K562 (cell line): ENCODE measurements around the gene SLC5A6. TPM values are rescaled to one million over a fixed set of nuclear protein-coding genes. Genes with fewer than 3 reads are reported as not detected.

Experiments
- ATAC-seq: fragments of 200-7000 bp; cut with Tn5 transposase; 3 replicates; pipeline ENCODE4 v1.9.1; 2020; ENCODE audit warnings: moderate library complexity
- BruUV-seq: library from RNA; stranded (reverse); fragments of 400-500 nt; replicated peaks from 2 replicates; lab custom pipeline; 2021; lab: Mats Ljungman, UMichigan
- CTCF ChIA-PET: fragments of 300-600 bp; formaldehyde crosslinking; extraction: SDS; loops from one replicate; lab custom pipeline; 2021; ENCODE audit warnings: low intra/inter-chr PET ratio; lab: Yijun Ruan, JAX
- POLR2A ChIA-PET: fragments of 300-600, 350-650 bp; sonication (Branson Sonifier 250); formaldehyde crosslinking; extraction: SDS; loops from one replicate; lab custom pipeline; 2021; ENCODE audit warnings: antibody characterized with exemption, inconsistent platforms; lab: Yijun Ruan, JAX
- DNase-seq, 4 experiments: peaks; one replicate each; pipeline versions ENCODE4 v3.0.0 to v3.0.0-alpha.2; 2011 to 2018; ENCODE audit warnings: low spot score in 3 of 4, mixed read lengths in 3 of 4; ENCODE audit errors: extremely low read depth in 1 of 4
- FAIRE-seq: peaks from 2 replicates; lab custom pipeline; 2011; peaks lifted over from hg19 to GRCh38; lab: Jason Lieb, UNC
- H2AFZ ChIP-seq: 2 replicates; pipeline ENCODE4 v1.6.0; 2011; ENCODE audit warnings: low read depth, low read length, control low read depth, inconsistent platforms
- H3K27ac ChIP-seq: fragments of 200-600 bp; 3 replicates; pipeline ENCODE4 v1.8.0; 2011; ENCODE audit warnings: low read depth, mild to moderate bottlenecking, control low read depth, inconsistent platforms, low read length, moderate library complexity, mixed read lengths; ENCODE audit errors: extremely low read depth
- H3K27me3 ChIP-seq, 2 experiments: fragments of 300-600 bp in 1 of 2; 2 replicates in 1 of 2; 3 replicates in 1 of 2; pipeline versions ENCODE4 v1.6.0 to v1.8.0; 2011; ENCODE audit warnings: inconsistent platforms in 2 of 2, low read length in 2 of 2, mild to moderate bottlenecking in 1 of 2, mixed read lengths in 1 of 2, moderate library complexity in 1 of 2; ENCODE audit not compliant: control insufficient read depth in 2 of 2, insufficient read depth in 2 of 2
- H3K36me3 ChIP-seq: fragments of 300-600 bp; 3 replicates; pipeline ENCODE4 v1.8.0; 2011; ENCODE audit warnings: mild to moderate bottlenecking, low read length, inconsistent platforms; ENCODE audit not compliant: control insufficient read depth, insufficient read depth
- H3K4me1 ChIP-seq, 2 experiments: fragments of 200-600 bp in 1 of 2; replicated peaks in 1 of 2; 2 replicates in 1 of 2; 3 replicates in 1 of 2; pipeline versions ENCODE4 v1.5.1 to v1.8.0; 2011; ENCODE audit warnings: inconsistent platforms in 2 of 2, low read length in 2 of 2, mild to moderate bottlenecking in 1 of 2, mixed read lengths in 1 of 2, moderate library complexity in 1 of 2; ENCODE audit not compliant: control insufficient read depth in 2 of 2, insufficient read depth in 2 of 2
- H3K4me2 ChIP-seq: 2 replicates; pipeline ENCODE4 v1.6.1; 2011; ENCODE audit warnings: low read length, control low read depth, inconsistent platforms, mixed read lengths; ENCODE audit not compliant: insufficient read depth
- H3K4me3 ChIP-seq: fragments of 200-600 bp; sonication (generic), shearing (Covaris generic); 2 replicates; pipeline ENCODE4 v1.5.1; 2016; ENCODE audit warnings: control low read depth, inconsistent platforms
- H3K79me2 ChIP-seq: fragments of 200-600 bp; 3 replicates; pipeline ENCODE4 v1.8.0; 2011; ENCODE audit warnings: low read length, inconsistent platforms; ENCODE audit not compliant: control insufficient read depth, insufficient read depth
- H3K9ac ChIP-seq, 2 experiments: 2 replicates each; pipeline versions ENCODE4 v1.6.0 to v1.6.1; 2011; ENCODE audit warnings: low read depth in 2 of 2, low read length in 2 of 2, control low read depth in 1 of 2, inconsistent platforms in 1 of 2, mild to moderate bottlenecking in 1 of 2, mixed read lengths in 1 of 2; ENCODE audit not compliant: insufficient read depth in 1 of 2
- H3K9me1 ChIP-seq: one replicate; pipeline ENCODE4 v1.6.0; 2011; ENCODE audit warnings: inconsistent platforms, mild to moderate bottlenecking, low read length, moderate library complexity; ENCODE audit not compliant: control insufficient read depth, insufficient read depth
- H3K9me3 ChIP-seq: replicated peaks from 2 replicates; pipeline ENCODE4 v1.5.1; 2011; ENCODE audit warnings: low read depth, low read length, inconsistent platforms; ENCODE audit not compliant: control insufficient read depth, insufficient read depth
- H4K20me1 ChIP-seq: replicated peaks from 2 replicates; pipeline ENCODE4 v1.6.1; 2011; ENCODE audit warnings: low read length, inconsistent platforms, mixed read lengths; ENCODE audit not compliant: control insufficient read depth, insufficient read depth
- CBX3 ChIP-seq, 2 experiments: IDR thresholded peaks; 1 replicate in 1 of 2; 2 replicates in 1 of 2; pipeline ENCODE4 v1.6.1; 2012; ENCODE audit warnings: inconsistent platforms in 2 of 2, low read length in 2 of 2, borderline replicate concordance in 1 of 2, control low read depth in 1 of 2
- GTF3C2 ChIP-seq: IDR thresholded peaks from 3 replicates; pipeline ENCODE4 v1.6.1; 2011; ENCODE audit warnings: borderline replicate concordance, mild to moderate bottlenecking, moderate library complexity; ENCODE audit not compliant: insufficient read length; ENCODE audit errors: extremely low read depth
- IRF9 ChIP-seq: fragments of 450-650 bp; IDR thresholded peaks from 2 replicates; pipeline ENCODE4 v1.6.1; 2016; ENCODE audit warnings: missing biosample characterization, missing genetic modification characterization
- MIER1 ChIP-seq: fragments of 450-650 bp; IDR thresholded peaks from 2 replicates; pipeline ENCODE4 v1.6.1; 2016; ENCODE audit warnings: antibody characterized with exemption, mild to moderate bottlenecking, low read depth
- NR1H2 ChIP-seq: sonication (generic); formaldehyde crosslinking; IDR thresholded peaks from 2 replicates; pipeline ENCODE4 v1.4.0; 2020; ENCODE audit warnings: mild to moderate bottlenecking, missing genetic modification reagents
- POLR2G ChIP-seq: fragments of 200-400 bp; formaldehyde crosslinking; IDR thresholded peaks from 2 replicates; pipeline ENCODE4 v1.6.1; 2017; ENCODE audit warnings: low read depth, mild to moderate bottlenecking, antibody characterized with exemption, low read length, moderate library complexity
- RBFOX2 ChIP-seq: fragments of 200-400 bp; formaldehyde crosslinking; IDR thresholded peaks from 2 replicates; pipeline ENCODE4 v1.6.1; 2017; ENCODE audit warnings: low read depth, mild to moderate bottlenecking, low read length, moderate library complexity
- ZNF644 ChIP-seq: fragments of 200-800 bp; sonication (Bioruptor generic); IDR thresholded peaks from 2 replicates; pipeline ENCODE4 v1.6.1; 2016; ENCODE audit warnings: low read depth, missing genetic modification characterization, missing compliant biosample characterization
- WGBS: fragments of 100-300 bp; shearing (Covaris generic); methylation state at CpG from one replicate; pipeline ENCODE4 v1.1.6; 2016; ENCODE audit warnings: low coverage, mixed read lengths; ENCODE audit not compliant: insufficient coverage; ENCODE audit errors: missing lambda C conversion rate; 5-methylcytosine and 5-hydroxymethylcytosine counted together
- in situ Hi-C: fragments of 300-500 bp; cut with MboI; formaldehyde crosslinking; loops from 4 replicates; pipeline ENCODE4 v1.15.0; 2018; ENCODE audit warnings: inconsistent platforms, mixed read lengths
- intact Hi-C: fragments of 100-400 bp; cut with micrococcal nuclease; formaldehyde crosslinking; loops from 2 replicates; pipeline ENCODE4 v1.14.2; 2022
- polyA plus RNA-seq, 8 experiments: library from polyadenylated mRNA; depleted of rRNA in 4 of 8; stranded (reverse) in 5 of 8; unstranded in 3 of 8; fragments of >200 nt; fragmentation: Nextera tagmentation in 2 of 8; fragmentation: Illumina TruSeq in 1 of 8; extraction: Ambion mirVana in 2 of 8; extraction: Trizol in 1 of 8; gene quantifications; 2 replicates each; pipeline versions ENCODE4 v1.2.1 to v1.2.3, GENCODE V29; 2011 to 2014; ENCODE audit warnings: inconsistent platforms in 1 of 8, missing spikeins in 1 of 8
- total RNA-seq, 7 experiments: library from RNA; depleted of rRNA in 6 of 7; stranded (reverse); fragments of >200 nt in 6 of 7; fragmentation: Illumina TruSeq in 2 of 7; extraction: Trizol in 2 of 7; gene quantifications; 2 replicates each; pipeline versions ENCODE4 v1.2.1 to v1.2.3, GENCODE V29; 2011 to 2021; ENCODE audit warnings: low replicate concordance in 1 of 7

SLC5A6 gene
- total and polyA plus RNA-seq, 9 of the 15 experiments (the other 6 are each of a cell fraction or from before 2014, with no cell fraction given), result 32.6 to 137 (median 107) TPM

GRCh38 chr2:27238976-27239375 is 26.9 kb upstream of the SLC5A6 start (continued):
- TF ChIP-seq GTF3C2, result no peak
- TF ChIP-seq, all 486 proteins: peak for 0

GRCh38 chr2:27237341-27237945 is 25.4 kb upstream of the SLC5A6 start:
- Histone ChIP-seq H4K20me1 (no peaks in the 10 kb centered on the region), H3K27ac (no peak overlapping the region), H3K4me3 (no peak overlapping the region), H3K9ac (peak overlapping the region in 1 of 2 experiments; percentile 31; a peak in 2 of 4 replicates), H3K9me1 (no peaks in the 10 kb centered on the region), H3K9me3 (no peaks in the 10 kb centered on the region), H3K79me2 (no peaks in the 10 kb centered on the region), H2AFZ (no peak overlapping the region), H3K4me1 (peaks cover 0 to 3% of the 10 kb centered on the region in 2 experiments; a peak in 1 of 5 replicates)
- no TSS peak for BruUV-seq
- POLR2A ChIA-PET, result no interaction called here
- no peak for DNase-seq
- CTCF ChIA-PET, result no interaction called here
- no peak for FAIRE-seq
- ATAC-seq, result no peak
- TF ChIP-seq IRF9 (tag) (no peak), RBFOX2 (peak; percentile 45; the same call in 1 of the 2 replicates), ZNF644 (tag) (no peak), POLR2G (peak; percentile 53; the same call in 1 of the 2 replicates), MIER1 (no peak), CBX3 (IDR thresholded peaks at IDR 0.05; ENCODE audit: borderline replicate concordance in 1 of 2, low read length in 2 of 2) (no peak), NR1H2 (CRISPR knock-in tag) (no peak)
- TF ChIP-seq, all 486 proteins: peak for 2
- intact Hi-C loops, result no loop called here
- in situ Hi-C loops, result loop anchor here (5.0 kb wide), 1 partner anchor 50 kb away; no protein-coding TSS in a partner anchor
- no peak overlapping the region for H3K4me2 ChIP-seq
- WGBS, result 96% methylated on average over 13 of the region's 15 CpGs
- H3K27me3 ChIP-seq, result no peaks in the 10 kb centered on the region
- H3K36me3 ChIP-seq, result peaks cover 98% of the 10 kb centered on the region
